HG03457 (cell line): ENCODE results near the gene IL37.
A peak's percentile ranks its signal among the peaks of the same experiment; 100 is the strongest.

Source experiments
- ATAC-seq: cut with Tn5 transposase; IDR thresholded peaks from one replicate; pipeline ENCODE4 v1.9.1; 2021; ENCODE audit warnings: moderate number of reproducible peaks; ENCODE audit not compliant: unreplicated experiment

IL37 gene, protein sequence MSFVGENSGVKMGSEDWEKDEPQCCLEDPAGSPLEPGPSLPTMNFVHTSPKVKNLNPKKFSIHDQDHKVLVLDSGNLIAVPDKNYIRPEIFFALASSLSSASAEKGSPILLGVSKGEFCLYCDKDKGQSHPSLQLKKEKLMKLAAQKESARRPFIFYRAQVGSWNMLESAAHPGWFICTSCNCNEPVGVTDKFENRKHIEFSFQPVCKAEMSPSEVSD

DNA sequence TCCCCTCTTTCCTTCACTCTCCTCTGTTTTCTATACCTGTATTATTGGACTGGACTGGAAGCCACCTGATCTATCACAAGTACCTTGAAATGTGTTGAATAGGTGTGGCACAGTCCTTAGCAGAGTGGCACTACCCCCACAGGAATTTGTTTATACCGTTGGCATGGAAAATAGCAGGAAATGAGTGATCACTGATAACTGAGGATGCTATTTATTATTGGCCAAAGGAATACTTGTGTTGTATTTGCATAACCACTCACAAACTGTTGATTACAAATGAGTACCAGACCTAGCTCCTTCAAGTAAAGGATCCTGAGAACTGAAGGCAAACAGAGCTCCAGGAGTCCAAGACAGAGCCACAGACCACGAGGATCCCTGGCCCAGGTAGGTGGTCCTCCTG is at the start of gene IL37:
IL37 (plus strand) TSS at position 301 of the 400 bp plus-strand sequence. CDS start 1,848 bp downstream, outside the sequence.
- no peak for ATAC-seq

DNA sequence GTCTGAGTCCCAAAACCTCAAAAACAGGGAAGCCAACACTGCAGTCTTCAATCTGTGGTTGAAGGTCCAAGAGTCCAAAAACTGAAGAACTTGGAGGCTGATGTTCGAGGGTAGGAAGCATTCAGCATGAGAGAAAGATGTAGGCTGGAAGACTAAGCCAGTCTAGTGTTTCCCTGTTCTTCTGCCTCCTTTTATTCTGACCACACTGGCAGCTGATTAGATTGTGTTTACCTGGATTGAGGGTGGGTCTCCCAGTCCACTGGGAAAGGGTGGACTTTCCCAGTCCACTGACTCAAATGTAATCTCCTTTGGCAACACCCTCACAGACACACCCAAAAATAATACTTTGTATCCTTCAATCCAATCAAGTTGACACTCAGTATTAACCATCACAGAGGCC is 46.9 kb upstream of the IL37 start:
- ATAC-seq, result no peak

DNA sequence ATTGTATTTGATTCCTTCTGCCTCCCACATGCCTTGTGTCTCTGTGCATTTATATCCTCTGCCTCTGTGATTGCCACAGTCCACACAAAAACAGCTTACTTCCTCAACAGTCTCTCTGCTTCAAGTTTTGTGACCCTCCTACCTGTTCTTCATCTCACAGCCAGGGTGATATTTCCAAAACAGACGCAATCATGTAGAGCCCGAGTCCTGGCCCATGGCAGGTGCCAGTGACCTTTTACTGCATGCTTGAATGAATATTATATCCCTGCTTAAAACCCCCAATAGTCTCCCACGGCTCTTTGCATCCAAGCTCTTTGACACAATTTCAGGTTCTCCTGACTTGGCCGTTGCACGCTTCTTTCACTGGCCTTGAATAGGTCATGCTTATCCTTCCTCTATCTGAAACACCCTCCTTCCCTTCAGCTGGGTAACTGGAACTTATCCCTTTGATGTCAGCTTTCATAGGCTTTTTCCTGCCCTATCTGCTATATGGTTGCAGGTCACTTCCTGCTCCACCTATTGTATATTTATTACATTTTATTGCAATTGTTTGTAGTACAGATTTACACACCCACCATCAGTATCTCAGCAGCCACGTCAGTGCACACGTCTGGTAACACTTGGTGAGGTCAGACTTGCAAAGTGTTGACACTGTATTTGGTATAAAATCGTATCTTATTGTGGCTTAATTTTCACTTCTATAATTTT is 44.7 kb upstream of the IL37 start:
- no peak for ATAC-seq

DNA sequence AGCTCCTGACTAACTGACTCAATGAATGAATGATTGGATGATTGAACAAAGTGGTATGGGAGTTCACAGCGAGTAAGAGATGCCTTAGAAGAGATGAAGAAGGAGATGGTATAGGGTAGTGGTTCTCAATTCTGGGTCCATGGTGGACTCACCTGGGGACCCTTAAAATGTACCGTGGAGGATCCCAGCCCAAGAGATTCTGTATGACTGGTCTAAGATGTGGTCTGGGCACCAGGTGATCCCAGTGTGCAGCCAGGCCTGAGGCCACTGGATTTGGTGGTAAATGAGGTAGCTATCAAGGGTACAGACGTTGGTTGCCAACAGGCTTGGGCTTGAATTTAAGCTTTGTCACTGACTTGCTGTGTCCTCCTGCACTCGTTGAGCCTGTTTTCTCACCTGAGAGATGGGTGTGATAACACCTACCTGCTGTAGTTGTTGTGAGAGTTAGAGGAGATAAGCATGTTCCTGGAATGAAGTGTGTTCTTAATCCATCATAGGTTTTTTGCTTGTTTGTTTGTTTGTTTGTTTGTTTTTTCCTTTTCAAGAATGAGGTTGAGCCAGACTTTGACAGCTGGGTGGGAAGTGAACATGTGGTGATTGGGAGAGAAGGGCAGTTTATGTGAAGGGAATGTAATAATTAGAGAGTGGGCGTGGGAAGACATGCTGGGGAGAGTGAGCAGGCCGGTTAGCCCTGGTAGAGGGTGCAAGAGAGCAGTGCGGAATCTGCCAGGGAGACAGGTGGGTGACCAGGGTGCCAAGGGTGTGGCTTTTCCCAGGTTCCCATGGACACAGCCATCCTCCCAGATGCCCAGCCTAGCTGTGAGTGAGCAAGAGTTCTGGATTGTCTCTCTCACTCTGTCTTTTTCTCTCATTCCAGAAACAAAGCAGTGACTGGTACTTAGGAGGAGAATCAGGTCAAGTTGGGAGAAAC is 43.0 kb upstream of the IL37 start:
- ATAC-seq, result no peak

DNA sequence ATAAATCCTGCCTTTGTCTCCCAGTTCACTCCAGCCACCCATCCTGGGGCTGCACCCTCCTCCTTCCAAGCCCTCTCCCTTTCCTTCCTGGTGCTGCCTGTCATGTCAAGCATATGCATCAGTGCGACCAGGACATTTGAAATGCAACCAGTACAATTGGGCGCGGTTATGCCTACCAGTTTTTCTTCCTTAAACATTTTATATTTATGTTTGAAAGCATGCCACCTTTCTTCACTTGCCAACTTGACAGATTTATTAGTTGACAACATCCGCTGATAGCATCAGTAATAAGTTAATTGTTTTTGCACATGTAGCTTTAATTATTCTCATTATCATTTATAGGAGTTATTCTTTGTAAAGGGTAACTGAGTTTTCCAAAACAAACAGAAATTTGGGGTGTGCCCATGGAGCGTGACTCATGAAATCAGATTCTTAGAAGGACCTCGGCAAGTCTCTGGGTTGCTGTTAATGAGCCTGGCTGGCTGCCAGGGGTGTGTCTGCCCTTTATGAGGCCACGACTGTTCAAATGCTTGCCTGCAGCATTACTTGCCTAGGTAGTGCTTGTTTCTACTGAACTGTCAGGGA is 41.6 kb upstream of the IL37 start:
- no peak for ATAC-seq

DNA sequence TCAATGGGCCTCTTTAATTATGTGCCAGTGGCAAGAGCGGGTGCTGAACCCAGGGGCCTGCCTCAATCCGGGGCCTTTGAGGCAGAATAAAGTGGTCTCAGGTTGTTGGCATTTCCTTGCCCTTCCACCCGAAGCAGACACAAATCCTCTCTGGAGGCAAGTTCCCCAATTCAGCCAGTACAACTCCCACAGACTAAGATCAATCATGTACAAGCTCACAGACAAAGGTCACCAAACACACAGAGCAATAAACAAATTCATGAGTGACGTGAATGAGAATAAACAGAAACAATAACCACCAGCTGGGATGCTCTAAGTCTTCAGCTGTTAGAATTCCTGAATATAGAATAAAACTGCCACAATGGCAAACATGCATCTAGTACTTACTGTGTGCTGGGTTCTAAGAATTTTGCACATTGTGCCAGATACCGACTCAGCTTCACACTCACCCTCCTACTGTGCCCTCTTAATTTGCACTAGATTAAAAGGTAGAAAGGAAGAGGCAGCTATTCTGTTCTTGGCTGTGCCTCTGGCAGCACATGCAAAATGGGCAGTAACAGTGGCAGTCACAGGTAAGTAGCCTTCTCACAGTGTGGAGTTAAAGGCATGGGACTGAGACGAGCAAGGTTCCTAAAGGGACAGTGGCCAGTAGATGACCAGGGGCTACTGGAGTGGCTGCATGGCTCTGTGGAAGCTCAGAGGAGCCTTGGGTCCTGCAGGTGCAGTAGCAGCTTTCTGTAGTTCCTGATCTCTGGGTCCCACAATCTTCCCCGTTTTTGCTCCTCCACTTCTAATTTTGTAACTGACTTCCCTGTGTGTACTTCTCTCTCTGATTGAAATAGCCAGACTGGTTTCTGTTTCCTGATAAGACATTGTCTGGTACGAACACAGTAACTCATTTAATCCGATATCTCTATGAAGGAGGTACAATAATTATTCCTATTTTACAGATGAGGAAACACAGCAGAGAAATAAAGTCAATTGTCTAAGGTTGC is 39.8 kb upstream of the IL37 start:
- no peak for ATAC-seq

DNA sequence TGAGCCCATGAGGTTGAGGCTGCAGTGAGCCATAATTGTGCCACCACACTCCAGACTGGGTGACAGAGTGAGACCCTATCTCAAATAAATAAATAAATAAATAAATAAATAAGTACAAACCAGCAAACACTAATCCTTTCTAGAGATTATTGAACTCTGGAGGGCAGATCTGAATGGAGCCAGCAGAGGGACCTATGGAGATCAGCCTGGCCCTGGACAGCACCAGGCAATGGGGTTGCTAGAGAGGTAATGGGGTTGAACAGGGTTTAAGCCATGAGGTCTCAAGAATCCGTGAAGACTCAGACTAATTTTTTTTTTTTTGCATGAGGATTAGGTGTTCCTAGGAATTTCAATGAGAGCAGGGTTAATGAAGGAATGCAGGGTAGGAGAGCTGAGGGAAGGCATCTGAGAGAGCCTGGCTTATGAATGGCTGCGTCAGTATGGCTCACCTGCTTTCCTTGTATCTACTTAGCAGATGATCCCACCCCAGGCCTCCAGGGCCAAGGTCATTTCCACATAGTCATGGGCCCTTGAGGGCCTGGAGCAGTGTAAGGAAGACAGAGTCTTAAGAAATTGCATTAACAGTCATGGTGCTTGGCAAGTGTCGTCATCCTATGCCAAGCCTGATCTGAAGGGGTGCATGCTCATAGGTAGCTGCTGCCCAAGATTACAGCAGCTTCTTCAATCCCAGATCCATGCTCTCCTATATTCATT is 34.6 kb upstream of the IL37 start:
- ATAC-seq, result no peak

DNA sequence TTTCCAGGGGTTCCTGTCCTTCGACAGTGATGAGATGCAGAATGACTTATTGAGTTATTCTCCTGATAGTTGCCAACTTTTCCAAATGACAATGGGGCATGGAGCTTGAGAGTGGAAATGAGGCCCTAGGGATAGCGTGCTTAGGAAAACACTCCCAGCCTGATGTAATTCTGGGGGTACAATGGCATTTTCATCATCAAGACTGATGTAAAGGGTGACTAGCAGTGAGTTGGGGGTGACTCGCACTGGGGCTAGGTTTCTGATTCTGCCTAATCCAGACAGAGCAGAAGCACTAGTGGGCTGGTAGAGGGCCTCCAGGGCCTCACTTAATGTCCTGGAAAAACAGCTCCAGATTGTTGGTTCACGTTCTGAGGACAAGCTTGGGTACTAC is 34.0 kb upstream of the IL37 start:
- no peak for ATAC-seq

DNA sequence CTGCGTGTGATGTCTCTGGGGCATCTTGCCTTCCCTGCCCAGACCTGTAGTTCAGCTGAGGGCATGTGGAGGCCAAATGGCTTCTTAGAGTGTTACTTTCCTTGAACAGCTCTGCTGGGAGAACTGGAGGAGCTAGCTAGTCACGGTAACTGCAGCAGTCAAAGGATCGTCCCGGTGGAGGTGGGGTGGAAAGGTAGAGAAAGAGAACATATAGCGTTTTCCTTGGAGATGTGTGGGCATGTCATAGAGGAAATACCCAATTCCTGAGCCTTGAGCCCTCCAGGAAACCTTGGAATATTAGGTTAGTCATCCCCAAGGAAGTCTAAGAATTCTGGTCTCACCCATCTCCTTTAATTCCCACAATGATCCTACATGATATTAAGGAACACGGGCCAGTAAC is 33.5 kb upstream of the IL37 start:
- no peak for ATAC-seq

DNA sequence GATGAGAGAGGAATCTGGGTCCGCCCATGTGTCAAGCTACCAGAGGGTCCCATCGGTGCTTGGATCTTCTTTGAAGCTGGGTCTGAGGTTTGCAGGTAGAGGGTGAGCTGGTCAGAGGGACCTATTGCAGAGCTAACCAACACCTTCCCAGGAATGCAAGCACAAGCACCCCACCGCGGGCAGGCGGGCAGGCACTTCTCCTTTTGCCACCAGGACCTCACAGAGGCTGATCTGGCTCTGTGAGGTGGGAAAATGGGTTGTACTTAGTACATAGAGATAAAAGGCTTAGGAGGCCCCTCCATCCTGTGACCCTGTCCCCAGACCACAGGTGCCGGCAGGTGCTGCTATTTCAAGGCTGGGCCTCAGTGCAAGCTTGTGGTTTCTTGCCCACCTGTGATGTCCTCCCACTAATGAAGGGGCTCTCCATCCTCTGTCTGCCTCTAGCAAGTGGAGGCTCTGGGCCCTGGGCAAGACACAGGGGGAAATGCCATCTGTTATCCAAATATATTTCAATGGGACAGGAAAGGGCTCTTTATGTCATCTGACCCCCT is 31.4 kb upstream of the IL37 start:
- no peak for ATAC-seq

DNA sequence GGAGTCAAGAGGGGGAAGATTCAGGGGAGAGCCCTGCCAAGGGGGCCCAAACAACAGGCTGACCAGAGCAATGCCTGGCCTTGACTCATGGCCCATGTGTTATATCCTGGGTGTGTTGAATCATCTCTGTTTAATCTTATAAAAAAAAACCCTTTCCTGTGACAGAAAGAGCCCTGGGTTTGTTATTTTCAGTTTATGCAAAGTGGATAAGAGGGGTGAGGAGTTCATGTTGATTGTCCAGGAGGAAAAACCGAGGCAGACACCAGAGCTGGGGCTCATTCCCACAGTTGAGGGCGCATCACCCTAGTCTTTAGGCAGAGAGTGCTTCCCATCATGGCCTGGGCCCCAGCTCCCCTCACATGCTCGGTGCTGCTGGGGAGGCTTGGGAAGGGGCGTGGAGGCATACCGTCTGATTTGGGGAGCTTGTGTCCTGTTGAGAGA is 30.9 kb upstream of the IL37 start:
- ATAC-seq, result no peak

DNA sequence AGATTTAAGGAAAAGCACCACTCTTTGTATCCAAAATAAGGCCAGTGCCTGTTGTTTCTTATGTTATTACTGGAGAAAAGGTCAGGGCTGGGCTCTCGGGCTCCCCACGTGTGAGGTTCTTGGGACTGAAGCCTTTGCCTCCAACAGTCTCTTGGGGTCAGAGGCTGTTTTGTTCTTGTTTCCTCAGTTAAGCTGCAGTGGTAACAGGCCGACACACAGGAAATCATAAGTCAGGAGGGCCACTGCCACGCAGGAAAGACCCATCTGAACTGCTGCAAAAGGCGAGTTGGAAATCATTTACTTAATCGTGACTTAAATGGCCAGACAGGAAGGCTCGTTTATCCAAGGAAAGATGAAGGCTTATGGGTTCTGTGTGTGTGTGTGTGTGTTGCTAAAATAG is 30.3 kb upstream of the IL37 start:
- ATAC-seq, result no peak

DNA sequence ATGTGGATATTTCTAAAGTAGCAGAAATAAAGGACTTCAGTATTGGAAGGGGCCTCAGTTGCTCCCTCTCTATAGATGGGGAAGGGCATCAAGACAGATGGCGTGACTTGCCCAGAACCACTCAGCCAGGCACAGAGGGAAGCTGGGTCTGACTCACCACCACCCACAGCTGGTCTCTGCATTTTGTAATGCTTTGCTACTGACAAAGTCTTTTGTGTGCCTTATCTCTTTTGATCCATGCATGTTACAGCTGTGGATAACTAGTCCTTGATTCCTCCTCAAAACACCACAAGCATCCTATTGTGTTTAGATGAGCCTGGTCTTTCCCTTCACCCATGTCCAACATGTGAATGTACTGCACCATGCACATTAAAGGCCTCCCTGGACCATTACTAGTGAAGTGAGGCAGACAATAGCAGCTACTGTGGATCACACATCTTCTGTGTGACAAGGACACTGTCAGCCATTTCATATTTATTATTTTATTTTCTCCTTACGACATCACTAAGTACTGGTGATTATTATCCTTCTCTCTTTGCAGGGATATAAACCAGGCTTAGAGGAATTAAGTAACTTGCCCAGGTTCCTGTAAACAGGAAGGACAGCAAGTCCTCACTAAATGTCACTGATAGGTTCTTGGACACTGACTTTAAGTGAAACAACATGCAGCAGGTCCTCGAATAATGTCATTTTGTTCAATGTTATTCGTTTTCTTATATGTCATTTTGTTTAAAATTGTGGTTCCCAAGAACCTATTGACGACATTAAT is 29.6 kb upstream of the IL37 start:
- ATAC-seq, result peak; percentile 64

DNA sequence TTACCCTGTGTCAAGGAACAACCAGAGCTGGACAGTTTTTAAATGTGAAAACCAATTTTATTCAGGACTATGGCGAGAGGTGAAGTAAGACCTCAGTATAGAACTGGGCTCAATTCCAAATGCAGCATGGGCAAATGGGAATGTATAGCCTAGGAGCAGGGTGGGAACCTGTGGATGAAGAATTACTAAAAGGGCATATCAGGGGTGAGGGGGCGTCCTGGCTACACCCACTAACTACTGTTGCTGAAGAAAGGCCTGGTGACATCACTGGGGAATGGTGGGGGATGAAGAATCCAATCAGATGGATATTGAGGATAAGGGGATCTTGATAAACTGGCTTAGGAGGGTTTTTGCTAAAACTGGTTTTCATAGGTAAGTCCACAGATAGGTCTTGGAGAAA is 27.3 kb upstream of the IL37 start:
- no peak for ATAC-seq

DNA sequence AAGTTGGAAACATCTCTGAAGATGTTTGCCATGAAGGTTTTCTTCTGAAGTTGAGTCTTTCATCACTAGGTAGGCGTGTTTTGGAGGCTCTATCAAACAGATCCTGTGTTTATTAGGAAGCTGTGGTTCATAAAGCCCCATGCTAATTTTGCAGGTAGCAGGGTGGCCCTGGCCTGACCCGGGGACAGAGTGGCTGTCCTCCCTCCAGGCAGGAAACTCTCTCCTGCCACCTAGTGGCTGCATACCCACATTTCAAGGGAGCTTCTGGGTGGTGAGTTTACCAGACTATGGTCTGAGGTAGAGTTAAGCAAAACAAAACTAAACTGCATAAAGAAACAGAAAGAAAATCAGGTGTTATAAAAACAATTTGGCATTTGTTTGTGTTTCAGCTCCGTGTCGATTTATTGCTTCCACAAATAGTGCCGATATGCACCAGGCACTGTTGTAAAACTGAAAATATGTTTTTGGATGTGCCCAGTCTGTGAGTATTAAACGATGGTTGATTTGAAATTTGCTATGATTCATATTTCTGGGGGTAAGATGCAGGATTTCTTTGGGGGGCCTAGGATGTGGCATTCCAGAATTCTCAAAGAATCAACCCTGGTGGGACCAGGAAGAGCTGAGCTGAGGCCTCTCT is 26.0 kb upstream of the IL37 start:
- peak; percentile 53 for ATAC-seq

DNA sequence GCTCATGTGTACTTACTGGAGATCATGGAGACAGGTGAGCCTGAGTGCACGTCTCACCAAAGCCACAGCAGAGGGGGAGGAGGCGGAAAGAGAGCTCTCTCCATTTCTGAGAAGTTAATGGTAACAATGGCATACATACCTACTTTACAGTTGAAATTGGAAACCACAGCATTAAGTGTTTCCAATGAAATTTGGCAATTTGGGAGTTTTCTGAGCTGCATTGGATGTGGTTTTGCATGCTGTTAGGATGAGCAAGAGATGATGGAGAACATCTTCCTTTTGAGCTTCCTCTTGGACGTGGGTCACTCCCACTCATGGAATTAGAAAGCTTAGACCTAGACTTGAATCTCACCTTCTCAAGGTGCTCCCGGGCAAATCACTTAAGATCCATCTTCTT is 25.5 kb upstream of the IL37 start:
- no peak for ATAC-seq

DNA sequence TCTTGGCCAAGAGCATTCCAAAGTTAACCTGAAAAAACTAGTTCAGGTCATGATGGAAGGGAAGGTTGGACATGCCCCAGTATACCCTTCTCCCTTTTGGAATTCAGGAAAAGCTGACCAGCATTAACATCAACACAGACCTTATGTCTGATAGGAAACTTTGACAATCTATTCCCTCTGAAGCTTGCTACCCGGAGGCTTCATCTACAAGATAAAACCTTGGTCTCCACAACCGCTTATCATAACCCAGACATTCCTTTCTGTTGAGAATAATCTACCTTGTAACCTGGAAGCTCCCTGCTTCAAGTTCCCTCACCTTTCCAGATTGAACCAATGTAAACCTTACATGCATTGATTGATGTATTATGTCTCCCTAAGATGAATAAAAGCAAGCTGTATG is 24.7 kb upstream of the IL37 start:
- ATAC-seq, result no peak
